Occipital lobe (tissue), 2 donors: ENCODE data around the gene TCF12. TPM values are rescaled to one million over a fixed set of nuclear protein-coding genes. Genes with fewer than 3 reads are reported as not detected.

Source experiments
- DNase-seq: peaks from one replicate; lab custom pipeline; 2025; lab: John Stamatoyannopoulos, UW
- total RNA-seq: library from RNA; depleted of rRNA; stranded (reverse); fragments of >200 nt; gene quantifications from one replicate; pipeline ENCODE4 v1.2.3, GENCODE V29; 2014

The TCF12 gene
- total RNA-seq, 1 donor from 2014 or later: 143 TPM

- DNase-seq: no peak
Observed at GRCh38 chr15:57045741-57046382, 127.4 kb downstream of the TCF12 start.

GRCh38 chr15:57048930-57049549 is 130.6 kb downstream of the TCF12 start:
- no peak for DNase-seq

- no peak for DNase-seq
Observed at GRCh38 chr15:57053470-57053869, 135.0 kb downstream of the TCF12 start.

- DNase-seq: no peak
Observed at GRCh38 chr15:57054204-57054750, 135.8 kb downstream of the TCF12 start.

GRCh38 chr15:57056357-57056756 is 137.9 kb downstream of the TCF12 start:
- no peak for DNase-seq

- no peak for DNase-seq
Observed at GRCh38 chr15:57057134-57057930, 138.9 kb downstream of the TCF12 start.

- no peak for DNase-seq
Observed at GRCh38 chr15:57059026-57059660, 140.7 kb downstream of the TCF12 start.

- no peak for DNase-seq
Observed at GRCh38 chr15:57060799-57061198, 142.4 kb downstream of the TCF12 start.

GRCh38 chr15:57061281-57061680 is 142.8 kb downstream of the TCF12 start:
- DNase-seq: no peak

GRCh38 chr15:57061696-57062095 is 143.3 kb downstream of the TCF12 start:
- DNase-seq: no peak

GRCh38 chr15:57064033-57064432 is 145.6 kb downstream of the TCF12 start:
- DNase-seq: no peak

- DNase-seq: no peak
Observed at GRCh38 chr15:57069423-57069822, 151.0 kb downstream of the TCF12 start.

- no peak for DNase-seq
Observed at GRCh38 chr15:57070674-57071073, 152.2 kb downstream of the TCF12 start.

- no peak for DNase-seq
Observed at GRCh38 chr15:57079446-57079845, 161.0 kb downstream of the TCF12 start.

GRCh38 chr15:57079931-57080620 is 161.6 kb downstream of the TCF12 start:
- no peak for DNase-seq

- DNase-seq: no peak
Observed at GRCh38 chr15:57082054-57082728, 163.7 kb downstream of the TCF12 start.

GRCh38 chr15:57084192-57084591 is 165.7 kb downstream of the TCF12 start:
- no peak for DNase-seq

- no peak for DNase-seq
Observed at GRCh38 chr15:57085267-57085666, 166.8 kb downstream of the TCF12 start.

GRCh38 chr15:57086857-57087427 is 168.5 kb downstream of the TCF12 start:
- DNase-seq: no peak

GRCh38 chr15:57089815-57090495 is 171.5 kb downstream of the TCF12 start:
- no peak for DNase-seq
